GM19467 (cell line): Measurements from ENCODE around the gene CYP20A1.
"Not testable (repeated sequence)": the region's sequence is repeated elsewhere in the genome, so short reads cannot be mapped to it uniquely, and the experiment has no call there.

Experiments
- ATAC-seq: cut with Tn5 transposase; IDR thresholded peaks from one replicate; pipeline ENCODE4 v1.9.1; 2021; ENCODE audit warnings: mild to moderate bottlenecking, moderate library complexity; ENCODE audit not compliant: unreplicated experiment

Gene CYP20A1

GRCh38 chr2:203238704-203239526 lies at the start of gene CYP20A1:
CYP20A1 (plus strand) TSS chr2:203239018; CDS start chr2:203239063, 45 bp downstream.
- peak; percentile 90 for ATAC-seq

- ATAC-seq: not testable (repeated sequence)
Observed at GRCh38 chr2:203190547-203190946, 48.3 kb upstream of the CYP20A1 start.

GRCh38 chr2:203191026-203191425 lies 47.8 kb upstream of the CYP20A1 start:
- ATAC-seq: not testable (repeated sequence)

- no peak for ATAC-seq
Observed at GRCh38 chr2:203191961-203192360, 46.9 kb upstream of the CYP20A1 start.

- no peak for ATAC-seq
Observed at GRCh38 chr2:203195331-203196036, 43.3 kb upstream of the CYP20A1 start.

GRCh38 chr2:203200866-203201265 lies 38.0 kb upstream of the CYP20A1 start:
- ATAC-seq: no peak

GRCh38 chr2:203201426-203201825 lies 37.4 kb upstream of the CYP20A1 start:
- no peak for ATAC-seq

GRCh38 chr2:203209538-203209937 lies 29.3 kb upstream of the CYP20A1 start:
- no peak for ATAC-seq

- peak; percentile 85 for ATAC-seq
Observed at GRCh38 chr2:203225423-203226039, 13.3 kb upstream of the CYP20A1 start.

GRCh38 chr2:203229674-203230073 lies 9.1 kb upstream of the CYP20A1 start:
- not testable (repeated sequence) for ATAC-seq

GRCh38 chr2:203237346-203238238 lies 1.2 kb upstream of the CYP20A1 start:
- no peak for ATAC-seq

GRCh38 chr2:203238292-203238703 lies 520 bp upstream of the CYP20A1 start:
- ATAC-seq: no peak

GRCh38 chr2:203240491-203240890 lies 1.7 kb downstream of the CYP20A1 start:
- ATAC-seq: no peak

GRCh38 chr2:203242518-203242917 lies 3.7 kb downstream of the CYP20A1 start:
- no peak for ATAC-seq

GRCh38 chr2:203246646-203247045 lies 7.8 kb downstream of the CYP20A1 start:
- no peak for ATAC-seq

GRCh38 chr2:203252818-203253217 lies 14.0 kb downstream of the CYP20A1 start:
- no peak for ATAC-seq

- ATAC-seq: not testable (repeated sequence)
Observed at GRCh38 chr2:203253422-203254095, 14.7 kb downstream of the CYP20A1 start.

GRCh38 chr2:203261326-203262159 lies 22.7 kb downstream of the CYP20A1 start:
- ATAC-seq: no peak

GRCh38 chr2:203279288-203279687 lies 40.5 kb downstream of the CYP20A1 start:
- no peak for ATAC-seq
